ENCODE data around the gene FAM149A. TPM values are rescaled to one million over a fixed set of nuclear protein-coding genes. Genes with fewer than 3 reads are reported as not detected.

FAM149A gene
- total RNA-seq, 4 donors from 2014 or later, result 7.7 to 15.3 (median 11.8) TPM

DNA sequence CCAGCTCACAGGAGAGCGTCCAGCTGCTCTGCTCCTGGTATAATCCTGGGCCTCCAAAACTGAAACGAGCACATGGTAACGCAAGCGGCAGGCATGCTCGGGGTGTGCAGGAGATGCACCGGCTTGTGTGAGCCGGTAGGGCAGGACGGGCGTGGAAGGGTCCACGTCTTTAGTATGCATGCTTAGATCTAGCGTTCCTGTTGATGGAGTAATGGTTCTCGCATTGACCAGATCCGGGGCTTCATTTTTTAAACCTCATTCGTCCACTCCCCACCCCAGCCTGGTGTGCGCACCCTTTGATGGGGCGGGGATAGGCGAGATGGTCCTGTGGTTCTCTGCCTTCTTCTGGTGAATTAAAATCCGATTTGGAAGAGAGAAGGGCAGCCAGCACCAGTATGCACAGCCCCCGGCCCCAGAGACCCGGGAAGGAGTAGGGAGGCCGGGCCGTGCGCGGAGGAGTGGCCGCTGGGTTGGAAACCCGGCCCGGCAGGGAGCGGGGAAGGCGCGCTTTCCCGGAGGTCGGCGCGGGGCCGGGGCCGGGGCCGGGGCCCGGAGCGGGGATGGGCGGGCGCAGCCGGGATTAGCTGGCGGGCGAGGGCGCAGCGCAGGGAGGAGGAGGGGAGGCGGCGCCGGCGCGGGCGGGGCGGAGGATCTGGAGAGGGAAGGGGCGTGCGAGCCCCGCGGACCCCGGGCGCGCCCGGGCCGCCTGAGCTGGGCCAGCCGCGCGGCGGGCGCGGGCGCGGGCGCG lies 39.9 kb downstream of the FAM149A start:
- DNase-seq (ENCODE audit: low spot score) (no peak), ATAC-seq (ENCODE audit: low FRiP score) (peak; percentile 88)
- TF ChIP-seq, protein P1, sequence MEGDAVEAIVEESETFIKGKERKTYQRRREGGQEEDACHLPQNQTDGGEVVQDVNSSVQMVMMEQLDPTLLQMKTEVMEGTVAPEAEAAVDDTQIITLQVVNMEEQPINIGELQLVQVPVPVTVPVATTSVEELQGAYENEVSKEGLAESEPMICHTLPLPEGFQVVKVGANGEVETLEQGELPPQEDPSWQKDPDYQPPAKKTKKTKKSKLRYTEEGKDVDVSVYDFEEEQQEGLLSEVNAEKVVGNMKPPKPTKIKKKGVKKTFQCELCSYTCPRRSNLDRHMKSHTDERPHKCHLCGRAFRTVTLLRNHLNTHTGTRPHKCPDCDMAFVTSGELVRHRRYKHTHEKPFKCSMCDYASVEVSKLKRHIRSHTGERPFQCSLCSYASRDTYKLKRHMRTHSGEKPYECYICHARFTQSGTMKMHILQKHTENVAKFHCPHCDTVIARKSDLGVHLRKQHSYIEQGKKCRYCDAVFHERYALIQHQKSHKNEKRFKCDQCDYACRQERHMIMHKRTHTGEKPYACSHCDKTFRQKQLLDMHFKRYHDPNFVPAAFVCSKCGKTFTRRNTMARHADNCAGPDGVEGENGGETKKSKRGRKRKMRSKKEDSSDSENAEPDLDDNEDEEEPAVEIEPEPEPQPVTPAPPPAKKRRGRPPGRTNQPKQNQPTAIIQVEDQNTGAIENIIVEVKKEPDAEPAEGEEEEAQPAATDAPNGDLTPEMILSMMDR (IDR thresholded peaks at IDR 0.05), result no peak

DNA sequence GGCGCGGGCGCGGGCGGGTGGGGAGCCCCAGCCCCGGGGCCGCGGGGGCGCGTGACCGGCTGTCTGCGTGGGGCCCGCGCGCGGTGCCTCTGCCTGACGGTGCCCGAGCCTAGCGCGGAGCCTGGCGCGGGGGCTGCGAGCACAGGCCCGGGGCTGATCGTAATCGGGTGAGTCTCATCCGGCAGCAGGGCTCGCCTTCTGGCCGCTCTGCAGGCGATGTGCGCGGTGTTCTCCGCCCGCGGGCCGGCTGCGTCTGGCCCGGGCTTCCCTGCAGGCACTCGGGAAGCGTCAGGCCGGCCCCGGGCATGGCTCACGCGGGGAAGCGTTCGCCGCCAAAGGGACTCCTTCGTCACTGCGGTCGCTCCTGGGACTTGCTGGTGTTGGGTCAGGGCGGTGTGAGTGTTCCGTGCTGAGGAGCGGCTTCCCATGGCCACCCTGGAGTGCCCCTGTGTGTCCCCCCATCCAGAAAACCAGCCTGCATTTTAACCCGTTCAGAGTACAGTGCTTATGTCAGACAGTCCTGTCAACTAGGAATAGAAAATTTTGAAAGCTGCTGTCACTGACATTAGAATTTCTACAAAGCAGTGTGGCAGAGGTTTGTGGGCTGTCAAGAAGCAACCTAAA lies 40.6 kb downstream of the FAM149A start:
- ATAC-seq (ENCODE audit: low FRiP score), result peak; percentile 85
- DNase-seq (ENCODE audit: low spot score), result no peak
- TF ChIP-seq, protein P1 (IDR thresholded peaks at IDR 0.05), result no peak

DNA sequence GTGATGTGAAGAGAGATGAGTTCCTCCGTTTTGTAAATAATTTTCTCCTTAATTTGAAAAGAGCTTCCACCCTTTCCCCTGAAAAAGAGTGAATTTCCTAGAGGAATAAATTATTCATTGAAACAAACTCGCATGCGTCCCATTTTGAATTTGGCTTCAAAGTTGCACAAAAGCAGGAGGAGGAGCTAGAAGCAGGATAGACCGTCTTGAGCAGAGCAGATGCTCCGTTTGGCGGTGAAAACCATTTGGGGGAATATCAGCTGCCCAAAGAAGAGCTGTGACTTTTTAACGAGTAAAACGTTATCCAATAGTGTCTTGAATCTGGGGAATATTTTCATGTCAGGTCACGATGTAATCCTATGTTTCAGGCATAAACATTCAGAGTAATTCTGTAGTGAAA lies 42.0 kb downstream of the FAM149A start:
- ATAC-seq (ENCODE audit: low FRiP score), result no peak
- TF ChIP-seq, protein P1 (IDR thresholded peaks at IDR 0.05), result no peak

DNA sequence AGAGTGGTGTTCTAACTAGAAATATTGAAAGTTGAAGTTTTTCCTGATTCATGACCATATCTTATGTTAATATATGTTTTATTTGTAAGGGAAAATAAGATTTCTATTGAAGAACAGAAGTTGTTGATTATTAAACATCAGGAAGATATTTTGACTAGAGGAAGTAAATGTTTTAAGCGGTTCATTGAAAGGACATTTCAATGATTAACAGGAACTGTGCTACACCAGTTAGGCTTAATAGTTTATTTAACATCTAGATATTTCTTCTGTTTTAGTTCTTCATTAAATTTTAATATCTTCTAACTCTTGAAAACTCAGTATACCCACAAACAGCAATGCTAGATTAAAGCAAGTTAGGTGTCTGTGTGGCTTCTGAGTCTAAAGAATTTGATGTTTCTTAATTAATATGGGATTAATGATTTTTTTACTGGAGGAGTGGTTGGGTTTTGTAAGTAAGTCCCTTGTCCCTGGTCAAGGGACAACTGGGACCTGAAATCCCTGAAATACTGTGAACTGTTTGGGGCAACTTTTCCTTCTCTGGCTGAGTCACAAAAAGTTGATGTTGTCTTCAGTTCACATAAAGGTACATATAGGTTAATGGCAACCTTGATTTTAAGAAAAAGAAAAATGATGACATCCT lies 44.0 kb downstream of the FAM149A start:
- TF ChIP-seq, protein P1 (IDR thresholded peaks at IDR 0.05), result no peak
- ATAC-seq (ENCODE audit: low FRiP score), result no peak
- no peak for DNase-seq (ENCODE audit: low spot score)

More for the DNA sequence above, 42.0 kb downstream of the FAM149A start:
- DNase-seq (ENCODE audit: low spot score), result no peak

DNA sequence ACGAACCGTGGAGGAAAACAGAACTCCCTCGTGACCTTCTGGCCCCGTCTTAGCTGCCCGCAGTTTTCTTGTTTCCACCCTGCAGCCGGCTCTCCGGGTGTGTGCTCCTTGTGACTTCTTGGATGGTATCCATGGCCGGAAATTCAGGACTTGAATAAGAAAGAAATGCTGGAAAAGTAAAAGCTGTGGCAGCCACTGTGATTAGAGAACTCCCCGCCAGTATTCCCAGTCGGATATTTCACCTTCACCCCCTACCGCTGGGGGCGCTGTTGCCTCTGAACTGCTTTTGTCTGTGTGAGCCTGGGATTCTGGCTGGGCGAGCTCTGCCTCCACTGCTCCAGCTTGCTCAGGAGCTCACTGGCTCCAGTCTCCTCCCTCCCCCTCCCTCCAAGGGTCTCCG lies 45.4 kb downstream of the FAM149A start:
- ATAC-seq (ENCODE audit: low FRiP score) (no peak), DNase-seq (ENCODE audit: low spot score) (no peak)

DNA sequence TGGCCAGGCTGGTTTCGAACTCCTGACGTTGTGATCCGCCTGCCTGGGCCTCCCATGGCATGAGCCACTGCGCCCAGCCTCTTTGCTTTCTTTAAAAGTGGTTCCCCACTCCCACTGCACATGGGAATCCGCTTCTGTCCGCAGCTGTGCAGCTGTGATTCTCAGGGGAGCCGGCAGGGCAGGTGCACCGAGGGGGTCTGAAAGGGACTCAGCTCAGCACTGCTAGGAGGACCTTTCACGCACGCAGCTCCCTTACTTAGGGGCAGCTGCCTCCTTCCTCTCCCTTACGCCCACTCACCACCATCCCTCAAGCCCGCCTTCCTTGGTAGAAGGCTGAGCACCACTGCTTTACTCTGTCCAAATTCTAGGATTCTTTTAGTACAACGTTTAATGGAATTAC lies 46.4 kb downstream of the FAM149A start:
- no peak for DNase-seq (ENCODE audit: low spot score)
- TF ChIP-seq, protein P1 (IDR thresholded peaks at IDR 0.05), result no peak
- no peak for ATAC-seq (ENCODE audit: low FRiP score)

More for the DNA sequence above, 45.4 kb downstream of the FAM149A start:
- TF ChIP-seq, protein P1 (IDR thresholded peaks at IDR 0.05), result no peak

Measured in omental fat pad (tissue), 4 donors.